ENCODE data around the gene TP53BP1. TPM values are rescaled to one million over a fixed set of nuclear protein-coding genes. Genes with fewer than 3 reads are reported as not detected.

TP53BP1 gene
- total RNA-seq, 1 donor from 2014 or later, result 24.3 TPM

DNA sequence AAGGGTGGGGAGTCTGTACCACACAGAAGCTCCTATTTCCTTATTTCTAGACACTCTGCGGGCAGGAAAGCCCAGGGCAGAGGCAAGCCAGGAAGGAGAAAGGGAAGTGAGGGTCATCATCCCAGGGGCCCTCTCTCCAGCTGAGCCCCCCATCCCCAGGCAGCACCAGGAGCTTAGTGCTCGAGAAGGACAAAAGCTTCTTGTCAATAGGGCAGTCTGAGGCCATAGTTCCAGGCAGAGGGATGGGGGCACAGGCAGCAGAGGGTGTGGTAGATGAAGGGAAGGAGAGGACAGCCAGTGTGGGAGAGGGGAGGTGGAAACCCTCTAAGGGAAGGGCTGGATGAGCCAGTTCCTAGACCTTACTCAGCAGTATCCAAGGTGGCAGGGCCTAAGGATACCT lies 27.2 kb upstream of the TP53BP1 start:
- intact Hi-C loops (cut with DNase I), result no loop called here
- no peak for ATAC-seq
- no peak for DNase-seq (ENCODE audit: missing footprints)

DNA sequence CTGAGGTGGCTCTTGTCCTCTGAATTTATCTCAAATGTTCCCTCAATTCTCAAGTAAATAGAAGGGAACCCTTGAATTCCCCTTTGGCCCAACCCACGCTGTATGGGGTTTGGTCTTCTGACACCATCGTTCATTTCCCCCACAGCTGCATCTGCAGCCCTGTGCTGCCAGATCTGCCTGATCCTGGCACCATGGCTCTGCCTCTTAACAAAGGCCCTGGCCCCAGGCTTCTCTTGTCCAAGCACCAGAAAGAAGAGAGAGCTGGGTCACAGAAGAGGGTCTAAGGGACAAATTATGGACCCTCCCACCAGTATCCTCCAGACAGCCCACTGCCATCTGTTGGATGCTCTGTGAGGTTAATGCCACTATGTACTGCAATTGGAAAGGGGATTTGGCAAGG lies 26.2 kb upstream of the TP53BP1 start:
- ATAC-seq (no peak), DNase-seq (ENCODE audit: missing footprints) (no peak)
- intact Hi-C loops (cut with DNase I), result no loop called here

DNA sequence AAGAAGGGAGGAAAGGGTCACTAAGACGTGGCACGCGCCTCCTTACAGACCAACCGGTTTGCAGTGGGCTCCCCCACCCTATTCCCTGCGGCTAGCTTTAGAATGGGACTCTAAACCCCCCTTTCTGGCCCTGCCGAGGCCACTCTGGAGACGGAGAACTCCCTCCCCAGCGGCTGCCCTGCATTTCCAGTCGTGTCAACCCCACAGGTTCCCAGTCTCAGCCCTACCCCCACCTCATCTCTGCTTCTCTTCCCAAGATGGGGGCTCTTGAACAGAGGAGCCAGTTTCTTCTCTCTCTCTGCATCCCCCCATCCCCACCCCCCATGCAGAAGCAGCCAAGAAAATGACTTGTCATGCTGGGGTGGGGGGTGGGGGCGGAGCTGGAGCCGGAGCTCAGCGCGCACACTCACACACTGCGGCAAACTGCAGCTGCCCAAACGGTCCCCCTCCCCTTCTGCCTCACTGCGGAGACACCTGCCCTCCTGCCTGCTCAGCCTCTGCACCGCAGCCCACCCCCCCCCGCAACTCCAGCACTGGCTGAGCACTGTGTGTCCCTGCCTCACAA lies 25.3 kb upstream of the TP53BP1 start:
- DNase-seq (ENCODE audit: missing footprints) (no peak), ATAC-seq (peak; percentile 8)
- intact Hi-C loops (cut with DNase I), result no loop called here

DNA sequence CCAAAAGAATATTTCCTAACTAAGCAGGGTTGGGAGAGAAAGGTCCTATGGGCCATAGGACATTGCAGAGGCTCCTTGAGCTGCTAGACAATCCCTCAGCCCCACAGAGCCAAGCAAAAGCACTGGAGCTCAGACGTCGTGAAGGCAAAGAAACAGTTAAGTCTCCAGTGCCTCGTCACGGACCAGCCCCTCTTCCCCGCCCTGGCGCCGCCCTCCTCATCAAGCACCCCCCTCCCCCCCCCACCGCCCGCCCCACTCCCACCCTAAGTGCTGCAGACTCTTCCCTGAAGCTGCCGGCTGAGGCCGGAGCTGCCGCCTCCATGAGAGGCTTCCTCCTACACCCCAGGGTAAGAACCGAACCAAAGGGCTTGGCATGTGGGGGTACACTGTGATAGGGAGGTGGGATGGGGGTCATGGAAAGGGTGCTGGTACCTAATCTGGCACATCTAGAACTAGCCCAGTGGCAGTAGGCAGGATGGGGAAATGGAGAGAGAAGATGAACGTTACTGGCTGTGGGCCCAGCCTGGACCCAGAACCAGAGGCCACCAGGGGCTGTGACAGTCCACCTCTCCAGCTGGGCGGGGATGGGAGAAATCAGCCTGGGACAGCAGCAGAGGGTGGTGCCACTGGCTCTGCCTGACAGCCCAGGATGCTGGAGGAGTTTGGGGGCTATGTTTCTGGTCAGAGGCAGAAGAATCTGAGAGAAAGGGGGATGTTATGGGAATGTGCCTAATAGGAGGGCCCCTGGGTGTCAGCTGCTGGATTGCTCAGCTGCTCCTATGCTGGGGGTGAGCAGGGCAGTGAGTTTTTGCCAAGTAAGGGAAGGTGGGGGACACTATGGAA lies 24.6 kb upstream of the TP53BP1 start, which contains the start of gene MAP1A:
TSS of gene MAP1A (plus strand) at position 255 of the 843 bp plus-strand sequence. CDS start 3,866 bp downstream, outside the sequence.
- DNase-seq (ENCODE audit: missing footprints), result no peak
- ATAC-seq, result peak; percentile 56
- intact Hi-C loops (cut with DNase I), result no loop called here

DNA sequence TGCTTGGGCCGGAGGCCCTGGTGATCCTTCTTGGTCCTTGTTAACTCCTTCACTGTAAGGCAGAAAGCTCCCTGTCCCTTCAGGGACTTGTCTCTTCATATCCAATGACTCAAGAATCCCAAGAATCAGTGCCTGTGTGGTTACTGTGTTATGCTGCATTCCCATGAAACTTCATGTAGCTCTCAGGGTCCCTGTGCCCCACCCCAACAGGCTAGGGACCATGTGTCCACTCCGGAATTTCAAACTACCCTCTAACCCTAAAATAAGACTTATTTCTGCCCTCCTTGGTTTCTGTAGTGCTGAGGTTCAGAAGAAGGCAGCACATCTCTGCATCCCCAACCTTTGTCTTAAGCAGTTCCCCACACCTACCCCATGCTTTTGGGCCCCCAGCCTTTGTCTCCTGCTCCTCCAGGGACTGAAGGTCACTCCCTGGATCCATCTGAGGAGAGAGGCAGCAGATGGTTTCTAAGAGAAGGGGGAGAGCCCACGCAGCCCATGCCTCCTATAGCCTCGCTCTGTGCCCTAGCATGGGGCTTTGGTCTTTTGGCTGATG lies 23.9 kb upstream of the TP53BP1 start:
- intact Hi-C loops (cut with DNase I), result no loop called here
- ATAC-seq, result no peak
- DNase-seq (ENCODE audit: missing footprints), result no peak

DNA sequence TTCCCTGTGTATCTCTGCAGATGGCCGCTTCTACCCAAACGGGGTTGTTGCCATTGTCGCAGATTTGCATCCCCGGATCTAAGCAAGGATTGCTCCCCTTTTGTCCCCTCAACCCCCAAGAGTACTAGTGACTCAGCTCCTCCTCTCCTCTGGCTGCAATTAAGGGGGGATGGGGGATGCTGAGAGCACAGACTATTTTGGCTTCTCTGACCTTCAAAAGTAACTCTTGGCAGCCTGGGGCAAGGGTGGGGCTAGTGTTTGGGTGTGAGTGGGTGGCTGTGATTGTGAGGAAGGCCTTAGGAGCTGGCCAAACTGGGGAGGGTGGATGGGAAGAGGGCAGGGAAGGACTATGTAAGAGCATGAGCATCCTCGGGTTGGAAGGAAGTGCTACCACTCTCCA lies 23.2 kb upstream of the TP53BP1 start:
- intact Hi-C loops (cut with DNase I), result no loop called here
- DNase-seq (ENCODE audit: missing footprints) (no peak), ATAC-seq (peak; percentile 58)

DNA sequence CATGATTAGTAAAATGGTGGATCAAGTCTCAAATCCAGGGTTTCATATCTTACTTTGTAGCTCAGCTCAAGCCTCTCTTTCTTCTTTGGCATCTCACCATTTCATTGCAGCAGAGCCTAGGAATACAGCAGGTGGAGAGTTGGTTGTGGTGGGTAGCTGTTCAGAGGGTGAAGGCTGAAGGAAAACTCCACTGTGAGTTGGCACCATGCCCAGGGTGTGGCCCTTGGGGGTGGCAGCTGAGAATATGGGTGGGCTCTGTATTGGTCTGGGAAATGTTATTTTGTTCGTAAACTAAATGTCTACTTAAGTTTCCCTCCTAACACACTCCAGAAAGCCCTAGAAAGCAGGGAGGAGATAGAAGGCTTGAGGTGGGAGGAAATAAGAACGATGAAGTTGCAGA lies 22.8 kb upstream of the TP53BP1 start:
- intact Hi-C loops (cut with DNase I), result no loop called here
- ATAC-seq, result no peak
- no peak for DNase-seq (ENCODE audit: missing footprints)

DNA sequence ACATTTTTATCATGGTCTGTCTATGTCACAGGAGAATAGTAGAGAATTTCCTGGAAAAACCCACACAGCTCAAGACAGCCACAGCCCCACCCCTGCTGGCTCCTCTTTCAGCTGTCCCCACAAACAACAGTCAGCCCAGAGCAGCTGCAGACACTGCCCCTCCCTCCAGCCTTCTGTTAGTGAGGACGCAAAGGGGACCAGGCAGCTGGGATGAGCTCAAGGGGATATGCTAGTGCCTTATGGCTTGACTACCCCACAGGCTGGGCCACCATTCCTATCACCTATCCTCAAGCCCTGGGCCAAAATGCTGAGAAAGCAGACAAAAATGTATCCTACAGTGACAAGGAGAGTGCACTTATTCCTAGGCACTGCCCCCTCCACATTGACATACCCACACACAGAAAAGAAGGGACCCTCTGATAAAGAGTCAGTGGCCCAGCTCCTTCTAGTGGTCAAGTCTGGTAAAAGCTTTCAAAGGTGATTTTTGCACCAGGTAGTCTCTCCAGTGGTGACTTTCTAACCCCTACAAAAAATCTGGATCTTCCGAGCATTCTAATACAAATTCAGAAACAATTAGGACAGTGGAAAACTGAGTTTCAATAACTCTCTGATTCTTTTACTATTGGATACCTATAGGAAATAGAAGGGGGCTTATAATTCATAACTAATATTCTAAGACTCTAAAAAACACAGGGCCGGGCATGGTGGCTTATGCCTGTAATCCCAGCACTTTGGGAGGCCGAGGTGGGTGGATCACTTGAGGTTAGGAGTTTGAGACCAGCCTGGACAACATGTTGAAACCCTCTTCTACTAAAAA lies 21.5 kb upstream of the TP53BP1 start:
- DNase-seq (ENCODE audit: missing footprints) (peak; percentile 77), ATAC-seq (peak; percentile 14)
- intact Hi-C loops (cut with DNase I), result no loop called here

DNA sequence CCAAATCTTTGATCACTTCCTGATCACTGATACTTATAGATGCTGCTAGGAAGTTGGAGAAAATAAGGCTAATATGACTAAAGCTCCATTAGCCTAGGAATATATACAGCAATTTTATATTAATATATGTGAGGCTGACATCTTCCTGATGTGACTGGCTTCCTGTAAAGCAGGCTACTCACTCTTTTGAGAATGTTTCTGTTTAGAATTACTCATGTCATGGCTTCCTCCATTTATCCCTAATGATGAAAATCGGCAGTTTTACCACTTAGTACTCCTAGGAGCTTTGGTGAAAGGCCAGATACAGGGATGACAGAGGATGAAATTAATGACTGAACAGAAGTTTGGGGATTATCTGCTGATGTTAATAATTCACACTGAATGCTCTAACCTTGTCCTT lies 20.6 kb upstream of the TP53BP1 start:
- ATAC-seq (no peak), DNase-seq (ENCODE audit: missing footprints) (no peak)
- intact Hi-C loops (cut with DNase I), result no loop called here

DNA sequence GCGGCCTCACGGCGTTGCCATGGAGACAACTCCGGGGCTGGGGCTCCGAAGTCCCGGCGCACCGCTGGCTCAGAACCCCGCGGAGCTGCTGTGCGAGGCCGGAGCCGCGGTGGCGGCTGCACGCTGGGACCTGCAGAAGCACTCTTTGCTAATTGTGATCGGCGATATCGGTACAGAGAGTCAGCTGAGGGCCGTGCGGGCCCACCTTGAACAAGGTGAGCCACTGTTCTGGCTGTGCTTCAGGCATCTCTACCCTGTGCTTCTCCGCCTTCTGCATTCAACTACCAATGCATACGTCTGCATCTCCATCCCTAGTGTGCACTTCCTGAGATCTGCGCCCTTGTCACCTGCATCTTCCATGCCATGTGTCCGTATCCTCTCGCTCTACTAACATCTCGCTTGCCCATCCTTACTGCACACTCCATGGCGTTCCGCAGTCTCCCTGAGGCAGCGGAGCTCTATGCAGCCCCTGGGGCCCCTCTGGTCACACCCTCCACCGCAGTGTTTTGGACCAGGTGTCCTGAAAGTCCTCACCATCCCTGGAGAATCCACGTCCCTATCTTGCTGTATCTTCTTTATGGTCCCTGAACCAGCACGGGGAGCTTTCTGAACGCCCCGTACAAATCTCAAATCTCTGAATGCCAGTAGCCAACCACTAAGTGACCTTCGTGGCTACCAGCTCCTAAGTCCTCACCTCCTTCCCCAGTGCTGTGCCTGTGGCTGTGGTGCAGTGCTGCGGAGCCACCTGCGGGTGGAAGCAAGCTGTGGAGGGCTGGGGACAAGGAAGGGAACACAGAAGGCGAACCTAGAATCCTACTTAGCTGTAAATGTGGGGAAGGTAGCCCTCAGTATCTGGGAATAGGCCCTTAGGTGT lies 18.3 kb upstream of the TP53BP1 start:
- intact Hi-C loops (cut with DNase I), result loop anchor here (2.0 kb wide), 1 partner anchor 18 kb away; the partner anchor contains the start of gene TP53BP1
- ATAC-seq, result no peak
- DNase-seq (ENCODE audit: missing footprints), result no peak

DNA sequence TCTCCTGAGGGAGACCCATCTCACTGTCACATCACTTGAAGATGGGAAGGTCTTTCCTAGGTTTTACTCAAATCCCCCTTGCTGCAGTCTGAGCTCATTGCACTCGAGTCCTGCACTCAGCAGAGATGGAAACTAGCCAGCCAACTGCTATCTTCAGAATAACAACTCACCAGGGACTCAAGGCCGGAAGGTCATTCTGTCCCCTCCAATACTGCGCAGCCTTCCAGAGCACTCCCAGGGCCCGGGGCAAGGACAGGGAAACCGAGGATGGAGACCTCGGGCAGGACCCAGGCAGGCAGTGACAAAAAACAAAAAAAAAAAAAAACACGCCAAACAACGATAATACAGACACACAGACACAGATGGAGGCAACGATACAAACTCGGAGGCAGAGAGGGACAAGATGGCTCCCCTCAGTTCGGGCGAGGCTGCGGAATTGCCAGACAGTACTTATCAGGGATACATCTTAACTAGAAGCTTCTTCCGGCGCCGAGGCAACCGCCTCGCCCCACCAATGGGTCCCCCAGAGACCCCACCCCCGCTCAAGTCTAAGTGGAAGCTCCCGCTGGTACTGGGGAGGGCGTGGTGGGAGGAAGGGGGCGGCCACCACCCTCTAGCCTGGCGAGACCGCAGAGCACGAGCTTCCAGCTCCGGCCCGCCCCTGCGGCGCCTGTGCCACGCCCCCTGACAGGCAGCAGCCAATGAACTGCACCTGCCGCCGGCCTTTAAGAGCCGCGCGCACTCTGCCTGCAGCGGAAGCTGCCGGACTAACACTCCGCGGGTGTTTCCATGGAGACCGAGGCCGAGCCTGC lies 17.4 kb upstream of the TP53BP1 start:
- ATAC-seq, result peak; percentile 97
- peak; percentile 100 for DNase-seq (ENCODE audit: missing footprints)
- intact Hi-C loops (cut with DNase I), result loop anchor here (2.0 kb wide), 1 partner anchor 18 kb away; the partner anchor contains the start of gene TP53BP1

DNA sequence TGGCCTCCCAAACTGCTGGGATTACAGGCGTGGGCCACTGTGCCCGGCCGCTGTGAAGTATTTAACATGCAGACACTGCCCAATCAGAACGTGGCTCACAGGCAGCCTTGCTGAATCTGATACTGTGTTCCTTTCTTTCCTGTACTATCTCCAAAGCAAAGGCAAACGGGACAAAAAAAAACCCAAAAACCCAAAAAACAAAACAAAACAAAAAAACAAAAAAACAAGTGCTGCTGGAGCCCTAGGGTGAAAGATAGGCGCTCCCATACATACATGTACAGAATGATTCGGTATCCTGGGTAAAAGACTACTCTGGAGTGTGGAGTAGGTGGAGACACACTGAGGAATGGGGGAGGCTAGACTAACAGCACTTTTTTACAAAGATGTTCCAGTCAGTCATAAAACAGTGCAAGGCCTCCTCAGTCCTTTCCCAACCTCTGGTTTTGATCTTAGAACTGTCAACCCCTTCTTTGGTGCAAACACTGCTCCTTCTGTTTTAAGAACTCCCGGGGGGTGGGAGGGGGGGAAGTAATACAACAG lies 16.8 kb upstream of the TP53BP1 start:
- intact Hi-C loops (cut with DNase I), result loop anchor here (2.0 kb wide), 1 partner anchor 17 kb away; the partner anchor contains the start of gene TP53BP1
- peak; percentile 1 for ATAC-seq
- DNase-seq (ENCODE audit: missing footprints), result no peak

DNA sequence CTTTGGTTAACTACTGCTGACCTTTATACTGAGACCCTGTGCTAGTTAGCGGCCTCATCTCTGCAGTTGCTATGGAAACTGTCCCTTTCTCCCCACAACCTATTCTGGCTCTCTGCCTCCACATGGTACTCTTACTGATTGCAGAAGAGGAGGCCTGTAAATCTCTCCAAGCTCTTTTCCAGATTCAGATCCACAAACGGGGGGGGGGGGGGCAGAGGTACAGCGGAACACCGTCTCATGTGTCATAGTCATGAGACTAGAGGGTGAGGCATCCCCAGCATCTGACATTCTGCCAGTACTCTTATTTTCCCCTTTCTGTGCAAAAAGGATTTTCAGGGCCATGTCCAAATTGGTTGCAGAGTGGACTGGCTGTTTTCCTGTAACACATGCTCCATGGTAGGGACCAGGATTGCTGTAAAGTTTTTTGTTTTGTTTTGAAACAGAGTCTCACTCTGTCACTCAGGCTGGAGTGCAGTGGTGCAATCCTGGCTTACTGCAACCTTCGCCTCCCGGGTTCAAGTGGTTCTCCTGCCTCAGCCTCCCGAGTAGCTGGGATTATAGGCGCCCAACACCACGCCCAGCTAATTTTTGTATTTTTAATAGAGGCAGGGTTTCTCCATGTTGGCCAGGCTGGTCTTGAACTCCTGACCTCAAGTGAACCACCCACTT lies 16.2 kb upstream of the TP53BP1 start:
- ATAC-seq, result no peak
- intact Hi-C loops (cut with DNase I), result no loop called here

DNA sequence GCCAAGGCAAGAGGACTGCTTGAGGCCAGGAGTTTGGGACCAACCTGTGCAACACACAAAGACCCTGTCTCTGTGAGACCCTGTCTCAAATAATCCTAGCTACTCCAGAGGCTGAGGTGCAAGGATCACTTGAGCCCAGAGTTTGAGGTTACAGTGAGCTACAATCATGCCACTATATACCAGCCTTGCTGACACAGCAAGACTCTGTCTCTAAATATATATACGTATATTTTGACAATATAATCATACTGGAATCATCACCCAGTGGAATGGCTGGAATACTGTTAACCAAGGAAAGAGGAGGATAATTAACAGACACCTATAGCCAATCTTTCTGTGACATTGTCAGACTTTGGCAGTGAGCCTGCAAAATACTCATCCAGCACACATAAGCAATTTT lies 15.5 kb upstream of the TP53BP1 start:
- no peak for ATAC-seq
- DNase-seq (ENCODE audit: missing footprints), result no peak
- intact Hi-C loops (cut with DNase I), result no loop called here

More for the DNA sequence above, 16.2 kb upstream of the TP53BP1 start:
- DNase-seq (ENCODE audit: missing footprints), result no peak

DNA sequence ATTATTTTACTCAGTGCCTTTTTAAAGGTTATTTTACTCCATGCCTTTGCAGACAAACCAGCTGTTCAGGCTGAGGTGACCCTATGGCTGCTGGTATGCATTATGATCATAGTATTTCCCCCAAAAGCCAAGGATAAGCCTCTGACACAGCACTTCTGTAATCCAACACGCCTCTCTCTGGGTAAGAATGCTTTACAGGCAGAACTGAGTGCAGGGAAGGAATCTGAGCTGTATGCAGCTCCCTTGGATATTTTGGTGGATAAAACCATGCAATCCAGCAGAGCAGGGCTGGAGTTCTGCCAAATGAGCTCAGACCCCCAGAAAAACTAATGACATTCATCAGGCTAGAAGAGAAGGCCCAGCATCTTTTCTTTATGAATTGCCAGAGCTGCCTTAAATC lies 12.8 kb upstream of the TP53BP1 start:
- ATAC-seq (no peak), DNase-seq (ENCODE audit: missing footprints) (no peak)
- intact Hi-C loops (cut with DNase I), result no loop called here

DNA sequence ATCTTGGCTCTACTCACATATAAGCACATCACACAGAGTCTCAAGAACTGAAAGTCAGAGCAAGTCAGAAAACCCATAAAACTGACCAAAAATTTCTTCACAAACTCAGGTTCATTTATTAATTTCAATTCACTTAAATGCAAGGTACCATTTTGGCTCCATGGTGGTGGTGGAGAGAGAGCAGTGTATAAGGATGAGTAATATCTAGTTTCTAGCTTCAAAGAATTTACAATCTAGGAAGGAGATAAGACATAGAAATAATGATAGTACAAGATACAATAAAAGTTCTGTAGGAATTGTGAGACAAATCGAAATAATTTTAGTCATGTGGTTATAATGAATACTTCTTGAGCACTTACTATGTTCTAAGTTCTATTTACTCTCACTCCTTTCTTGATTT lies 6.7 kb upstream of the TP53BP1 start:
- intact Hi-C loops (cut with DNase I), result no loop called here
- ATAC-seq (no peak), DNase-seq (ENCODE audit: missing footprints) (no peak)

DNA sequence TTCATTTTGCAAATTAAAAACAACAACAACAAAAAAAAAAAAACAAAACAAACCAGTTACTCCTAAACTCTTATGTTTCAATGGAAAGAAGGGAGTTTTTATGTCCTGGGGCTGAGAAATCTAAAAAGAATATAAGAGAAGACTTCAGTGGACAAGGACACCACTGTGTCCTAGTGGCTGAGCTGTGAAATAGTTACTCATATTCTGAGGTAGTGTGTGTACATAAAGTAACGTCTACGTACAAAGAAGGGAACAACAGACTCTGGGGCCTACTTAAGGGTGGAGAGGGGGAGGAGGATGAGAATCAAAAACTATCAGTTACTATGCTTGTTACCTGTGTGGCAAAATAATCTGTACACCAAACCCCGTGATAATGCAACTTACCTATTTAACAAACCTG lies 6.0 kb upstream of the TP53BP1 start:
- ATAC-seq (no peak), DNase-seq (ENCODE audit: missing footprints) (no peak)

More for the DNA sequence above, 6.0 kb upstream of the TP53BP1 start:
- intact Hi-C loops (cut with DNase I), result no loop called here
